GM03348 (cell line): ENCODE results near the gene CD47.

Experiments used
- DNase-seq: peaks from one replicate; pipeline ENCODE4 v3.0.0; 2012; ENCODE audit warnings: low spot score

The CD47 gene

DNA sequence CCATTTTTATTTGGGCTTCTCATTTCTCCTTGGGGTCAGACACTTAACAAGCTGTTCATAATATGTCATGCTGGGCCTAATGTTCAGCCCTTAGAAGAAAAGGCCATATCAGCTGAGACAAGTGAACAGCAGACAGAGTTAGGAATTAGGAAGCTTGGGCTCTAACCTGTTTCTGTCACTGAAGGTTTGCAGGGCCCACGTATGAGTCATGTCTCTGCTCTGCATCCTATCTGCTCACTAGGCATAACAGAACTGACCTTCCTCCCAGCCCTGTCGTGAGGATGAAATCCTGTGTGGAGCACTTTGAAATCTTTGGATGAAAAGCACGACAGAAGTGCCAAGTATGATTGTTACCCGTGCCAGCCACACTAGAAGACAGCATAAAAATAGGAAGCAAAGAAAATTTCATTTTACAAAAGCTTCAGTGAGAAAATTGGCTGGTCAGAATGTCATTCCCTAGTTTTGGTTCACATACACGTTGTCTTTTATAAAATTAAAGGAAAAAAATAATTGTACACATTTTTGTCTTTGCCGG is 26.5 kb upstream of the CD47 start:
- DNase-seq = peak; percentile 22

DNA sequence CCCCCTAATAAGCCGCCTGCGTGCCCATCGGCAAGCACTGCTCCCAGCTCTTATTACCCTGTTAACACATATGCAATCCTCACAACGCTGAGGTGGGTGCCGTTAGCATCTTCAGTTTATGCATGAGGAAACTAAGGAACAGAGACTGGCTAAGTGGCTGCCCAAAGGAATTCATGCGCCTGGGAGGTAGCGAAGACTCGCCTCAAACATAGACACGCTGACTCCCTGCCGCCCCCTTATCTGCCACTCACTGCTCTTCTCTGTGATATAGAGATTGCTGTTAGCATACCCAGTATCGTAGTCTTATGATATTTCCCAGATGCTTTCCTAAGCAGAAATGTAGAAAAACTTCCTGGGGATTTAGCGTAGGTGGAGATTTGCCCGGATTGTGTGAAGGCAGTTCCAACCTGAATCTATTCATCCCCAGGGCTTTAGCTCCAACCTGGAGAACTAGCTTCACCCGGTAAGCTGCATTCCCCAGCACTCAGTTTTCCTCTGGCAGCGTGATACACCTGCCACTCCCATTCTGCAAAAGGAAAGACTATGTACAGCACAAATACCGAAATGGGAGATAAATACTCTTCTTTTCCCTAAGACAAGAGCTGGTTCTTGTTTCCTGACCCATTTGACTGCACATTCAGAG is 23.7 kb upstream of the CD47 start:
- no peak for DNase-seq

DNA sequence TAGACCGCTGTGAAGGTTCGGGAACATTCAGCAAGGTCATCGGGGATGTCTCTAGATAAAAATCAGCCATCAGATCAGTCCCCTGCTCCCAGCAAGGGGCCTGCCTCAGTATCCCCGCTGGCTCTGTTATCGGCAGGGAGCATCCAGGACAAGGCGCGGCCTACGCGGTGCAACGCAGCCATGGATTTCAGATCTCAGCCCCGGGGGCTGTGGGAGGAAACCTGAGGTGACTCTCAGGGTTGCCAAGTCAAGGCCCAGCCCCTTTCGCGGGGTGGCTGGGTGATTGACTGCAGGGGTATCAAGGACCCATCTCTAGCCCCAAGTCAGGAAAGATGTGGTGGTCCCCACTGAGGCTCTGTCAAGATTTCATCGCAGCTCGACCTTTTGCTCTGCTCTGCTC is 23.1 kb upstream of the CD47 start:
- no peak for DNase-seq

DNA sequence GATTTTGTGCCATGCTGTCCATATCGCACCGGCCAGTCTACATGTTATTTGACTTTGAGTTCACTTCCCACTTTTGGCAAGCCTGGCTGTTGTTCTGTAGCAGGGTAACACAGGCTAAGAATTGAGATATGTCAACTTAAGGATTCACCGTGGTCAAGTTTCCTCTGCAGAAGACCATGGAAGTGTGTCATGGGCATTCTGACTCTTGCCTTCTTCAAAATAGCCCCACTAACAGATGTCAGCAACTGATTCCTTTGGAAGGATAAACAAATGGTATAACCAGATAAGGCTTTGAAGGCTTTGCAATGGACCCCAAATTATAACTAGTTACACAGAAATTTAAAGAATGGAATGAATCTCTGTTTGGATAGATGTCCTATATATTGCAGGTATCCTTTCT is 20.1 kb upstream of the CD47 start:
- no peak for DNase-seq

DNA sequence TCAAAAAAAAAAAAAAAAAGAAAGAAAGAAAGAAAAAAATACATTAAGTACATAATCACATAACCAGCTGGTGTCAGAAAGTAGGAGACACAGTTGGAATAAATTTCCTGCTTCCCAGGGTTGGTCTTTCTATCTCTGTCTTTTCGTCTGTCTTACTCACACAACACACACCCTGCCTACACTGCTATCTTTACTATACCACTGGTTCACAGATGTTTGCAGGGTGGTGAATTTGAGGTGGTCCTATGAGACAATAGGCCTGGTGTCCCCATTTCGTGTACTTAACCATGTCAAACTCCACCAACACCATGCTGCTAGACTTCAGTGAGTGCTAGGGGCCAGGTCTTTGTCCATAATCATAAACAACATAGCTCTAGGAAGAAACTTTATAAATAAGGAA is 17.6 kb upstream of the CD47 start:
- no peak for DNase-seq

DNA sequence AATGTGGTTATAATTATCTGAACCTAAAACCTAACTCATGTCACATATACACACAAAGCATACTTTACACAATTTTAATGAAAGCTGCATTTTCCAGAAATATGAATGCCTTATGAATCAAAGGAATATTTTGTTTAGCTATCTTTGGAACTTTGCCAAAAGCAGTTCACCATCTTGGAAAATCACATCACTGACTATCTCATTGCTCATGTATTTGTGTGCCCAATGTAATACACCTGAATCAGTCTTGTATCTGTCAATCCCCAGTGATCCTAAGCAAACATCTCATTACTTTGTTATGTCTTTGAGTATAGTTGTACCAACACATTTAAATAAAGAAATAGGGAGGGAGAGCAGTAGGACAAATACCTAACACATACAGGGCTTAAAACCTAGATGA is 15.6 kb upstream of the CD47 start:
- no peak for DNase-seq

DNA sequence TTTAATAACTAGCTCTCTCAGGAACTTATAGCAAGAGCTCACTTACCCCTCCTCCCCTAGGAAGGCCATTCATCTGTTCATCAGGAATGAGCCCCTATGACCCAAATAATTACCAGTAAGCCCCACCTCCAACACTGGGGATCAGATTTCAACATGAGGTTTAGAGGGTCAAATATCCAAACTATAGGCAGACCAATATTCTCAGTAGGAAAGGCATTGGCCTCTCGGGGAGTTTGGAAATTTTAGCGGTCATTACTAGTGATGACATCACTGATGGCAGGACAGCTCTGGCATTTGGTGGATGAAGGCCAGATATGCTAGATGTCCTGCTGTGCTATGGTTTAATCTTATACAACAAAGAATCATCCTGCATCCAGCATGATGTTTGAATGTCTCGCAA is 15.2 kb upstream of the CD47 start:
- DNase-seq = no peak

DNA sequence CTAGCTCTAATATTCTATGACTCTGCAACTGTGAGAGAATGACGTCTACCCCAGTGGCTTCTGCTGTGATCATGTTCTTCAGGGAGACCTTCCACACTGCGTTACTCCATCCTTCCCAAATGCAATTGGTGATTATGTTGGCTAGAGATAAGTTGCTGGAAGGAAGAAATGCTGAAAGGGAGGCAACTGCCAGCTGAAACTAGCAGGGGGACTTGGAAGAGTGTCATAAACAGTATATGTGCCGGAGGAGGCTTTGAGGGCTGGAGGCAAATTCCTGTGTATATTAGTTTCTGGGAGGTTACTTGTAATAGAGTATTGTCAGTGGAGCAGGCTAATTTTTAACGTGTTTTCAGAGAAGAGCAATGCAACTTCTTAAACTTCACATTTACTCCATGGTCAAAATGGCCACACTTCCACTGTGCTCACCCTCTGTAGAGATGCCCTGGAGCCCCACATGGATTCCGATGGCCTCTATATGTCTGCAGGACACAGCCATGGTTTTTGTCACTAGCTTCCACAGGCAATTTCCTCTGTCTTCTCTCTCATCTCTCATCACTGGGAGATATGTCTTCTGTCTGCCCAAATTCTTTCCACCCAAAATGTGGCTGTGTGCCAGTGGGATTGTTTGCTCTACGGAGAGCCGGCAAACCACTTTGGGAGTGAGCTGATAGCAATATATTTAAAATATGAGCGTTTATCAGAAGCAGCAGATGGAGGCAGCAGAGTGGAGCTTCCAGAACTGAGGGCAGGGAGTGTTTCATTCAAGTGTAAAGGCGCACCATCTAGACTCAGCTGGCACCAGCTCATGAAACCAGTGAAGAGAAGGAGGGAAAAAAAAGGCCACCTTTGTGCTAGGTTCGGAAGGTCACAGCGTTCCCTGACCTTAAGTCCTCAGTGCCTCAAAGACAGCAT is 13.3 kb upstream of the CD47 start:
- no peak for DNase-seq

DNA sequence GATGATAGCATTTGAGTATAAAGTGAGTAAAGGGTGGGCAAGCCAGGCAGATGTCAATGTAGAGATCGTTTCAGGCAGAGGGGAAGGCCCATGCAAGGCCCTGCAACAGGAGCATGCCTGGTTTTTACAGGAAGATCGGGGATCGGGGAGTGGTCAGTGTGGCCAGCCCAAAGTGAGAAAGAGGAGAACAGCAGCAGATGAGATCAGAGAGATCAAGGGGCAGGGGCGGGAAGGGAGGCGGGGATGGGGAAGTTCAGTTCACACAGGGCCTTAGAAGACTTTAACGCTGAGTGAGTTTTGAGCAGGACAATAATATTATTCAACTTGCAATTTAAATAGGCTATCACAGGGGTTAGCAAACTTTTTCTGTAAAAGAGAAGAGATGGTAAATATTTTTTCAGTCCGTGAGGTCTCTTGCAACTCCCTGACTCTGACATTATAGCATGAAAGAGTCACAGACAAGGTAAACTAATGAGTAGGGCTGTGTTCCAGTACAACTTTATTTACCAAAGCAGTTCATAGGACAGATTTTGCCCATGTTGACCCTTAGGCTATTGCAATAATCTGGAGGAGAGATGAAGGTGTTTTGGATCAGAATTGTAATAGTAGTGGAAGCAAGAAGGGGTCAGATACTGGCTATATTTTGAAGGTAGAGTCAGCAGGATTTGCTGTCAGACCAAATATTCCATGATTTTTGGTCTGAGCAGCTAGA is 12.4 kb upstream of the CD47 start:
- DNase-seq = no peak

DNA sequence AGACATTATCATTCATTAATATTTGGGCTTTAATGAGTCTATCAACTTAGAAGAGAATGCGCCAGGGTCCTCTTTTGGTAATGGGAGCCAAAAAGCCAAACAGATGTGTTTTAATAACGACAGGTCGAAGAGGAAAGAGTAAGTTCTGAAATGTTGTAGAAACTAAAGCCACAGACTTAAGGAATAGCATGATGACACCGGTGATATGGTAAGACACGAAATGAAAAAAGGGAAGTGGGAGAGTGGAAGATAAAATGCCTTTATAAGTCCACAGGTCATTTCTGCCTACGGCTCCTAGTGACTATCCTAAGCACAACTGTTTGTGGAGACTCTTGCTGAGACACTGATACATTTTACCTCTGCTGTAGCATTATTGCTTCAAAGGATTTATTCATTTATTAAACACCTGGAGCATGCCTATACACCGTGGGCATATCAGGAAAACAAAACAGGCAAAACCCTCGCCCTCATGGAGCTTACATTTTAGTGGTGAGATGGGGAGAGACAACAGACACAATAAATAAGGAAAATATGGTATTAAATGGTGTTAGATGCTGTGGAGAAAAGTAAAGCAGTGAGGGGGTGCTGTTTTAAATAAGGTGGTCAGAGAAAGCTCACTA is 11.7 kb upstream of the CD47 start:
- no peak for DNase-seq

DNA sequence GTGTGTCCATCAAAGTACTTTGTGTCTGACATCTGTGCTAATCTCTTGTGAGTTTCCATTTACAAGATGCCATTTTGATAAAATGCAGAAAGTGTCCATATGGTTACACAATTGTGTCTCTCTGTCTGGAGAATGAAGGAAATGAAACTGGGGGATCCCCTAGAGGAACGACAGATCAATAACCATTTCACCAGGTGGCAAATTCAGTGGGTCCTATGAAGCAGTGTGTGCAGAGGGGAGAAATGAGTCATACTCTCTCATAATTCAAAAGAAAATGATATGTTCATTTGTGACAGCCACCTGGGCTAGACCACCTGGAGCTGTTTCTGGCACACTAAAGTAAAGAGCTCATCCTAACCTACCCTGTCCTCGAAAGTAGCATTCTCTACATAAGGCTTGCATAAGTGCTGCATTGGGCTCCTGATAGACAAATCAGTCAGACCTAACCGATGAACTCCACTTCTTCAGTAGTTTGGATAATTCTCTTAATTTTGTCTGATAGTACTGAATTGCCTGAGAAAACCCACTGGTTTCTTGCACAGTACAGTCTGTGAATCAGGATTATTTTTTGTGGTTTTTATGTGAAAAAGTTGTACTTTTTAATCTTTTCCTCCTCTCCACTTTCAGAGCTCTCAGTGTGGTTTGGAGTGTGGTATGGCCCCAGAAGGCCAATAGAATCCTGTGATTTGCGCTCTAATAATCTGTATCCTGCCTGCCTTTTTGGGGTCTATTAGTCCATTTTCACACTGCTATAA is 10.3 kb upstream of the CD47 start:
- no peak for DNase-seq

DNA sequence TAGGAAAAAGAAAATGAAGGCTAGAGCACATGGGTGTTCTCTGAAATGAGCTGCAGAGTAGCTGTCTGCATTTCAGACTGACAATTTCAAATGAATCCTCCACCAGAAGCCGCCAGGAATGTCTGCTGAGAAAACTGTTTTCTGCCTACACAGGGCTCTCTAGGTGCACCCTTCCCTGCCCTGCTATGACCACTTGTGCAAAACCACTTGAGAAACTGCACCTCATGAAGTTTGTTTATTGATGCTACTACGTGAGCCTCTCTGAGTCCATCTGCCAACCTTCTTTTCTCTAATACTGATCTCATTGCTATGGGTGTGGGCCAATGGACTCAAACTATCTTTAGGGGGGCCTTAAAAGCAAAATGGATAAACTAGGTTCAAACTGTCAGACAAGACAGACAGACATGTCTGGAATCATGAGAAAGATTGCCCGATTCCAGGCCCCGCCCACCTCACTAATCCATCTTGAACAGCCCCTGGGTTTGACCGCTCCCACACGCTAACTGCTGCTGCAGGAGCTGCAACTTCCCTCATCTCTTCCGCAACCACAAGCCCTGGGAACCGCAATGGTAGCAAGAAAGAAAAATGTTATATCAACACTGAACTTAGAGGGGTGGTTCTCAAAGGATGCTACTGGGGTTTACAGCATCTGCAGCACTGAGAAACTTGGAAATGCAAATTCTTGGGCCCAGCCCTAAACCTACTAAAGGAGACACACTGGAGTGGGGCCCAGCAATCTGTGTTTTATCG is 9.0 kb upstream of the CD47 start:
- DNase-seq = no peak

DNA sequence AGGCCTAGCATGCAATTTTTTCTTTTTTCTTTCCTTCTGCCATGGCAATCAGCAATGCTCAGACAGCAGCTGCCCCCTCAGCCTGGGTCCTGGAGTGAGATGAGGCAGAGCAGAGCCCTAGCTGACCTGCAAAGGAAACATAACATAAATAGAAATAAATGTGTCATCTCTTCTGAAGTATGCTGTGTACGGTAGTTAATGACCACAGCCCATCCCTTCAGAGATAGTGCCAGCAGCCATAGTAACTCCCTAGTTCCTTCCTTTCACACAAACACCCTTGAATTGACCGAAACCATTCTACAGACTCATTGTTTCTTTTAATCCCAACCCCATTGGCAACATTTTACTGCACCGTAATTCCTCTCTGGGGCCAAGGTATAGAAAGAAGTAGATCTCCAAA is 8.4 kb upstream of the CD47 start:
- no peak for DNase-seq

DNA sequence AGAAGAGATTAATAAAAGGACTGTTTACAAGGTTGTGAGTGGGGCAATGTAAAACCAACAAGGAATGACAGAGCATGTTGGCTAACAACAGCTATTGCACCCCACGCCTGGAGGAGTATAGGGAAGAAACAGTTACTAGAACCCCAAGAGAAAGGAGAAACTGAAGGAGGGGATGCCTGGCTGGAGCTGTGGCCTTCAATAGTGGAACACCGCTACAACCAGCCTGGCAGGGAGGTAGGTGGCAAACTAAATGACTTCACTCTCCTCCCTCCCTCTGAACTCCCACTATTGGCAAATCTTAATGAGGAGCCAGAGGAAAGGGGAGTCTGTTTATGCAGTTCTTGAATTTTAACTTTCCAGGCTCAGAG is 7.2 kb upstream of the CD47 start:
- no peak for DNase-seq

DNA sequence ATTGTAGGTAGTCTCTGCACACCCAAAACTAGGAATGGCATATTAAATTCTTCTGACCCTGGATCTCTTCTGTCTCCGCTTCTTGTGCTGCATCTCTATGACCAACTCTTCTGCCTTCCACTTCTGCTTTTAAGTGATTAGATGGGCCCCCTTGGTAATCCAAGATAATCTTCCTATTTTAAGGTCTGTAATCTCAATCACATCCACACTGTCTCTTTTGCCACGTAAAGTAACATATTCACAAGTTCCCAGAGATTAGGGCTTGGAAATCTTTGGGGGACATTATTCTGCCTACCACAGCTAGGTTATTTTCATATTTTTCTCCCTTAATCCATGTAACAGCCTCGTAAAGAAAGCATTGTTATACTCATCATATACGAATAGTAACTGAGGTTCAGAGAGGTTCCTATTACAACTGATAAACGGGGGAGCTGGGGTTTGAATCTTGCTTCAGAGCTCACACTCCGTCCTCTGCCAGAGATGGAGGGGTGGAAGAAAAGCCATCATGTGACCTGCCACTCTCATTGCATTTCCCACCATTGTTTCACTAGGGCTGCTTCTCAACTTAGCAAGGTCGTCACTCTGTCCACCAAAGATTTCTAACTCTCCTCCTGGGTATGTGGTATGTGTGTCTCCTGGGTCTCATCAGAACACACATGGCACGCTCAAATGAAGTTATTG is 6.6 kb upstream of the CD47 start:
- DNase-seq = no peak

DNA sequence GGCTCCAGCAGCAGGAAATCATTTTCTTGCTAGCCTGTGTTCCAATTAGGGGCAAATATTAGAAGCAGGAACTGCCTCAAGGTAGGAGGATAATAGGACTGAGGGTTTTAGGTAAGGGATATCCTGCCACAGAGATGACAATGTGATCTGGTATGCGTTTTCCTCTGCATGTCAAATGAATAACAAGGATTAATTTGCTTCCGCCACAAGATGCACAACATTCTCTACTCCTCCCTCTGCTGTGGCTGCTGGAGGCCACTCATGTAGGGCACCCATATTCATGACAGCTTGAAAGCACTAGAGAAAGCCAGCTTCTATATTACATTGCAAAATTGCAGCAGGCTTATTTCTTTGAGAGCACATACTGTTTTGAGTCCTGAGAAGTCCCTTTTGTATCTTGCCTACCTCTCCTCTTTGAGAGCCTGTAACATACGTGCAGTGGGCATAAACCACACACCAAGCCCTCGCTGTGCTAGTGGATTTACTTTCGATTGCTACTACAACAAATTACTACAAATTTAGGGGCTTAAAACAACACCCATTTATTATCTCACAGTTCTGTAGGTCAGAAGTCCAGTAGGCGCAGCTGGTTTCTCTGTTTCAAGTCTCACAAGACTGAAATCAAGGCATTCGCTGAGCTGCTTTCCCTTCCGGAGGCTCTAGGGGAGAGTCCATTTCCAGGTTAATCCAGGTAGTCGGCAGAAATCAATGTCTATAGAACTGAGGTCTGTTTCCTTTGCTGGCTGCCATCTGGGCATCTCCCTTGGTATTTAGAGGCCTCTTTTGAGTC is 5.9 kb upstream of the CD47 start:
- no peak for DNase-seq

DNA sequence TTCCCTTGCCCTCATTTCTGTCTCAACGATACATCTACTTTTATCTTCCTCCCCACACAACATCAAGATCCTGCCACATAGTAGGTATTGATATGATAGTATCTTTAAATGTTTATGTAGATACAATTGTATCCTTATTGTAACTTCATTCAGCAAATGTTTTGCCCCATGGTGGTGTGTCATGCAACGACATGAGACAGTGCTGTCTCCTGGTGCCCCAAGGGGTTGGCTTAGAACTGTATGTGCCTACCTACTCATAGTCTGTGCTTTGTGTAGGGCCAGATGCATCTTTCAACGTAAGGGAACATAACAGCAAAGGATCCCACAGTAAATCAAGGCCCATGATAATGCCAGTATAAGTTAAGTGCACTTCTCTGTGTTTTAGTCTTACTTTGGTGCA is 2.8 kb upstream of the CD47 start:
- DNase-seq = no peak

DNA sequence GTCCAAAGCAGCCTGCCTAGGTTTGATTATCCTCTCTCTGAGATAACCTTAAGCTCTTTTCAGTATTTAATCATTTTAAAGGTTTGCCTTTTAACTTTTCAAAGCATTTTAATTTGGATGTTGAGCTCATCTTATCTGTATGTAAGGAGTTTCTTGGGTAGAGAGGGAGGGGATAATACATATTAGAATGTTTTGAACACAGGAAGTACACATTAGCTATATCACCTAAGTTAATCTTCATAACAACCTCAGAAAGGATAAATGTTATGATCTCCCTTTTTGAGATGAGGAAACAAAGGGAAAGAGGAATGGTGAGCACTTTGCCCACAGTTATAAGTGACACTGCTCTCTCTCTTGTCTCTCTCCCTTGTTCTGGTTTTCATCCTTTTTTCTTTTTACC is 2.2 kb upstream of the CD47 start:
- DNase-seq = no peak

DNA sequence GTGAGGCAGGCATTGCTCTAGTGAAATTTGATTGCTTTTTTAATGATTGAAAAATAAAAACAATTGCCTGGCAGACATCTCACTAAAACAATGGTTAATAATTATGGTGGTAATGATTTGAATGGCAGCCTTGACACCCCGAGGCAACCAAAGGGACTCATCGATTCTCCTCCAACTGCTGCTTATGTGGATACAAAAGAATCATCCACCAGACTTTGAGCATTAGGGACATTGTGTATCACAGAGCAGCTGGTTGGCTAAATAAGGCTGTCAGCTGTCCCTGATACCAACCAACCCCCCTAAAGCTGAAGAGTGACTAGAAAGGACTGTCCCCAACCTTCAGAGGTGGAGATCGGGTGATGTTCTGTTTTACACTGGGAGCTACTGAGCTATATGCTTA is 1.7 kb upstream of the CD47 start:
- DNase-seq = no peak
